Measurements from ENCODE around the gene CCDC192. TPM values are rescaled to one million over a fixed set of nuclear protein-coding genes. Genes with fewer than 3 reads are reported as not detected.
"Not testable (repeated sequence)": the region's sequence is repeated elsewhere in the genome, so short reads cannot be mapped to it uniquely, and the experiment has no call there.

Gene CCDC192
- total RNA-seq, 1 donor from 2014 or later: 0.31 TPM

GRCh38 chr5:127839496-127840197 is 136.5 kb downstream of the CCDC192 start:
- no peaks in the 10 kb centered on the region for H3K36me3 Mint-ChIP-seq
- no peak for TF ChIP-seq CTCF (conservative IDR thresholded peaks at IDR 0.05)
- no peak overlapping the region for H3K4me3 Mint-ChIP-seq
- DNase-seq (ENCODE audit: extremely low spot score, unreplicated experiment): no peak
- H3K4me1 Mint-ChIP-seq (ENCODE audit: unreplicated experiment): peaks cover 4% of the 10 kb centered on the region
- no peaks in the 10 kb centered on the region for H3K9me3 Mint-ChIP-seq
- H3K27me3 Mint-ChIP-seq: no peaks in the 10 kb centered on the region
- no peak overlapping the region for H3K27ac Mint-ChIP-seq

GRCh38 chr5:127840198-127840524 is 137.0 kb downstream of the CCDC192 start:
- no peaks in the 10 kb centered on the region for H3K36me3 Mint-ChIP-seq
- H3K27me3 Mint-ChIP-seq: no peaks in the 10 kb centered on the region
- no peak overlapping the region for H3K4me3 Mint-ChIP-seq
- no peak for DNase-seq (ENCODE audit: extremely low spot score, unreplicated experiment)
- H3K4me1 Mint-ChIP-seq (ENCODE audit: unreplicated experiment): peaks cover 4% of the 10 kb centered on the region
- TF ChIP-seq CTCF (conservative IDR thresholded peaks at IDR 0.05): no peak
- no peaks in the 10 kb centered on the region for H3K9me3 Mint-ChIP-seq
- H3K27ac Mint-ChIP-seq: no peak overlapping the region

GRCh38 chr5:127840809-127841208 is 137.6 kb downstream of the CCDC192 start:
- H3K36me3 Mint-ChIP-seq: no peaks in the 10 kb centered on the region
- no peak for DNase-seq (ENCODE audit: extremely low spot score, unreplicated experiment)
- TF ChIP-seq CTCF (conservative IDR thresholded peaks at IDR 0.05): no peak
- H3K27me3 Mint-ChIP-seq: no peaks in the 10 kb centered on the region
- H3K4me1 Mint-ChIP-seq (ENCODE audit: unreplicated experiment): peaks cover 4% of the 10 kb centered on the region
- no peak overlapping the region for H3K4me3 Mint-ChIP-seq
- H3K27ac Mint-ChIP-seq: no peak overlapping the region
- H3K9me3 Mint-ChIP-seq: no peaks in the 10 kb centered on the region

- H3K4me1 Mint-ChIP-seq (ENCODE audit: unreplicated experiment): no peaks in the 10 kb centered on the region
- H3K27me3 Mint-ChIP-seq: no peaks in the 10 kb centered on the region
- no peaks in the 10 kb centered on the region for H3K36me3 Mint-ChIP-seq
- no peaks in the 10 kb centered on the region for H3K9me3 Mint-ChIP-seq
- DNase-seq (ENCODE audit: extremely low spot score, unreplicated experiment): no peak
- no peak overlapping the region for H3K27ac Mint-ChIP-seq
- H3K4me3 Mint-ChIP-seq: no peak overlapping the region
- TF ChIP-seq CTCF (conservative IDR thresholded peaks at IDR 0.05): no peak
Observed at GRCh38 chr5:127844581-127845021, 141.4 kb downstream of the CCDC192 start.

GRCh38 chr5:127846884-127847283 is 143.7 kb downstream of the CCDC192 start:
- Mint-ChIP-seq H3K4me1 (ENCODE audit: unreplicated experiment) (no peaks in the 10 kb centered on the region), H3K4me3 (no peak overlapping the region), H3K36me3 (no peaks in the 10 kb centered on the region), H3K27ac (no peak overlapping the region), H3K9me3 (no peaks in the 10 kb centered on the region), H3K27me3 (no peaks in the 10 kb centered on the region)
- no peak for TF ChIP-seq CTCF (conservative IDR thresholded peaks at IDR 0.05)
- no peak for DNase-seq (ENCODE audit: extremely low spot score, unreplicated experiment)

GRCh38 chr5:127847641-127848040 is 144.4 kb downstream of the CCDC192 start:
- H3K4me1 Mint-ChIP-seq (ENCODE audit: unreplicated experiment); H3K27ac Mint-ChIP-seq; DNase-seq (ENCODE audit: extremely low spot score, unreplicated experiment); H3K4me3 Mint-ChIP-seq; H3K27me3 Mint-ChIP-seq; H3K36me3 Mint-ChIP-seq; H3K9me3 Mint-ChIP-seq: not testable (repeated sequence)

Data from type B pancreatic cell (in vitro differentiated cells).